CD4-positive, alpha-beta T cell treated with Interleukin-15 for 4 hours (primary cell): Measurements from ENCODE around the gene CLDN20.

Experiments used
- DNase-seq: peaks from one replicate; pipeline ENCODE4 v3.0.0-alpha.2; 2020; ENCODE audit warnings: low spot score

The CLDN20 gene

DNA sequence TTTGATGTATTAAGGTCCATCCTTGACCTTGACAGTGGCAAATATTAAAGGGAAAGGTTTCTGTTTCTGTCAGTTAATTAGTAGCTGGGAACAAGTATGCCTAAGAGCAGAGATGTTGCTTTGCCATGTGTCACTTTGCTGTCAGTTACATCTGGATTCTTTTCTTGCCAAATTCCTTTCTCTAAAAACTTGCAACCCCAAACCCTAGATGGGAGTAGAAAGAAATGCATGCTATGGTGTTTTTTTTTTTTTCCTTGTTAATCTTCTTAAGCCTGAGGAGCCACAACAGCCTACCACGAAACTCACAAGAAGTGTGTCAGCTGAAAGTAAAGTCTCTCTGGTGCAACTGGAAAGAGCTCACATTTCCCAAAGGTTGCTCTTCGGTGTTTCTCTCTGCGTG, 18.0 kb upstream of the CLDN20 start:
- DNase-seq, result no peak

- no peak for DNase-seq
Observed at GRCh38 chr6:155246825-155247224, 17.0 kb upstream of the CLDN20 start.

DNA sequence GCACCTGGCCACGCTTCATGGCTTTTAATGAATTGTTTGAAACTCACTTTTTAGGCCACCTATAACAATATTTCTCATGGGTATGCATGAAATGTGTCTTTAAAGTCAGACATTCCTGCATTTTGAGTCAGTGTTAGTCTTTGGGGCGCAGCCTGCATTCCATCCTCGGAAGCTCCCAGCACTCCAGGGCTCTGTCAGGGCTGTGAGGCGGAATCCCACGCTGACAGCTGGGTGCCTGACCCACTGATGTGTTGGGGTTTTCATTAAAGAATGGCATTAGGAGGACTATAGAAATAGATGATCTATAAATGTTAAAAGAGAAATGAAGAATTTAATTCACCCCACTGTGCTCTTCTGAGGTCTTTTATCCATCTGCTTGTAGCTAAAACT, 16.2 kb upstream of the CLDN20 start:
- no peak for DNase-seq

DNA sequence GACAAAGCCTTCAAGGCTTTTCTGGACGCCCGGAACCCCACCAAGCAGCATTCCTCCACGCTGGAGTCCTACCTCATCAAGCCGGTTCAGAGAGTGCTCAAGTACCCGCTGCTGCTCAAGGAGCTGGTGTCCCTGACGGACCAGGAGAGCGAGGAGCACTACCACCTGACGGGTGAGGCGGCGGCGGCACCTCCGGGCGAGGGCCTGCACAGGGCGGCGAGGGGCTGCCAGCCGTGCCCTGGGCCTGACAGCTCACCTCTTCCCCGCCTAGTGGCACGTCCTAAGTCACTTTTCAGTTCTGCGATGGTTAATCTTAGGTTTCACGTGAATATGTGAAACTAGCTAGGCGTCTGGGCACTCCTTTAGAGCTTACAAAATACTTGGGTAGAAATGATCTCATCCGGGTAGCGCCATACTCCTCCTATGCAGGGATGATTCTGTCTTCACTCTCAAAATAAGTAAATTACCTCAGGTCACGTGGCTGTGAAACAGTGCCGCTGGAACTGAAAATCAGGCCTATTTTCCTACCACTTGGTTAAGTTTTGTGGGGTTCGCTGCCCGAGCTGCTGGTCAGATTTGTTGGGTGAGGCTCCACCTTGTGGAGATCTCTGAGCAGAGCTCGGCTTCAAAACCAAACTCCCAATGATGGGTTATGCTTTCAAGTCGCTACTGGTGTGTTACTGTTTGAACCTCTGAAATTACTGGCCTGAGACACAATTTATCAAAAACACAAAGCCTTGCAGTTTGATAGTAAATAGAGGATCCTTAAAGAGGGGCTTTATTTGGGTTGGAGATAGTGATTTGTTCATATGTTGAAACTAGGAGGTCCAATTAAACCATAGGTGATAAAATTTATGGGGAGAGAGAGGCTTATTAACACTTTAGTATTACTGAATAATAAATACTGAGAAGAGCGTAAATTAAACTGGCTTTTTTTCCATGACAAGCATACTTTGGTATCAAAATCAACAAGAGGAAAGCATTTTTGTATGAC, 15.5 kb upstream of the CLDN20 start:
- peak; percentile 26 for DNase-seq

DNA sequence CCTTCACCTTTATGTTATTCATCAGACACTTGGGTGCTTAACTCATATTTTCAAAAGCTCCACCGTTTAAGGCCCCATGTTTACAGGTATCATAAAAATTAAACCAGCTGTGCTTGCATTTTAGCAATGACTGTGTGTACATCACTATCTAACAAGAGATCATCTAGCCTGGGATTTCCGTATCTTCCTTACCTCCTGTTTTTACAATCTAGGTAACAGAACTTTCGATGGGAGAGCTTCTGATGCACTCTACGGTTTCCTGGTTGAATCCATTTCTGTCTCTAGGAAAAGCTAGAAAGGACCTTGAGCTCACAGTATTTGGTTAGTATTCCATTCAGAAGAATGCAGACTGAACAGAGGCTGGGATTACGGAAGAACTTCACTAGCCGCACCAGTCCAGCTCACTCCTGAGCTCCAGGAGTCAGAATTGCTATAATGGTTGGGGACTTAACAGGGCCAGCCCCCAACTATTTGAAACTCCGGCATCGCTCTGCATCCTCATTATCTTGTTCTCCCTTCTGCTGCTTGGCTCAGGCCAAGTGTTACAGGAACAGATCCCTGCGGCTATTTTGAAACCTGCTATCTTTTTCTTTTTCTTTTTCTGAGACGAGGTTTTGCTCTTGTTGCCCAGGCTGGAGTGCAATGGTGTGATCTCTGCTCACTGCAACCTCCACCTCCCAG, 13.0 kb upstream of the CLDN20 start:
- DNase-seq, result no peak

DNA sequence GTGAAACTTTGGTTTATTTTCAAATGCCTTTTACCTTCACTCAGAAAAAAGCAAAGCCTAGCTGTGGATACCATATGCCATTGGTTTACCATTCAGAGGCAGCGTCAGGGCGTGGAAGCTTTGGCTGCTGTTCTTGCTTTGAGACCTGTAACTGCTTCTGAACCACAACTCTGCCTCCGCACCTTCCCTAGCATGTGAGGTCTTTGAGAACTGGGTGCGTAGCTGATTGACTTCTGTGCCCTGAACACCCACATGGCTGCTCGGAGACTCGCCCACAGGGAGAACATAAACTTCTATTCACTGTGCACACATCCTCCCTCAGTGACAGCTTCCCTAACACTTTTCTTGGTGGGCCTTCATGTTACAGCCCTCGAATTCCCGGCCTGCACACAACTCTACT, 11.2 kb upstream of the CLDN20 start:
- no peak for DNase-seq

DNA sequence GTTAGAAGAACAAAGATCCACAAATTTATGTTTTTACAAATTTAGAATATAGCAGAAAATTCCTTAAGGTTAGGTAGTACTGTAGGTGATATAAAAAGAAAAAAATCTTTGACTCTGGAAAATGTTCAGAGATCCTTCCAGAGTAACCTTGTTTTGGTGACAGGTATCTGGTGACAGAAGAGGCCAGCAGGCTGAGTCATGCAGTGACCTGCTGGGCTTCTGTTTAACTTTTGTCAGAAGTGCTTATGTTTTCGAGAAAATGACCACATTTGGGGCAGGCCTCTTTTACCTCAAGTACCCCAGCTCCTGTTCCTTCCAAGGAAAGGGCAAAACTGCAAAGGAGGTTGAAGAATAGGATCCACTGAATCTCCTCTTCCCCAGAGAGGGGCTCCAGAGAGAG, 10.5 kb upstream of the CLDN20 start:
- DNase-seq, result no peak

- no peak for DNase-seq
Observed at GRCh38 chr6:155254139-155254538, 9.7 kb upstream of the CLDN20 start.

DNA sequence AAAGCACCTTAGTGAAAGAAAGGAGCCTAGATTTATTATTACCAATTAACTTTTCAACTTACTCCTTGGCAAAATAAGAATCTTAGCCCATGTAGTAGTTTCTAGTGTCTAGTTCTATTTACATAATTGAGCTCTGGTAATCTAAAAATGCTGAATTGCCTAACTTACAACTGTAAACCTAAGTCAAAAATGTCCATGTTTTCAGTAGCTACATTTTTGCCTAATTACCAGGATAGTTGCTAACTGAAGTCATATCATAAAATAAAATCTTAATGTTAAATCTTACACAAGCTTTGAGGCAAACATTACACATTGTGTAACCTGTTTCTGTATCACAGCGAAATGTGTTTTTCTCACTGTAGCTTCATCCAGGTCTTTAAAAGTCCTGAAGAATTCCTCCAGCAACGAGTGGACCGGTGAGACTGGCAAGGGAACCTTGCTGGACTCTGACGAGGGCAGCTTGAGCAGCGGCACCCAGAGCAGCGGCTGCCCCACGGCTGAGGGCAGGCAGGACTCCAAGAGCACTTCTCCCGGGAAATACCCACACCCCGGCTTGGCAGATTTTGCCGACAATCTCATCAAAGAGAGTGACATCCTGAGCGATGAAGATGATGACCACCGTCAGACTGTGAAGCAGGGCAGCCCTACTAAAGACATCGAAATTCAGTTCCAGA, 7.6 kb upstream of the CLDN20 start:
- no peak for DNase-seq

- DNase-seq, result no peak
Observed at GRCh38 chr6:155257796-155258195, 6.0 kb upstream of the CLDN20 start.

- DNase-seq, result no peak
Observed at GRCh38 chr6:155259204-155259603, 4.6 kb upstream of the CLDN20 start.

DNA sequence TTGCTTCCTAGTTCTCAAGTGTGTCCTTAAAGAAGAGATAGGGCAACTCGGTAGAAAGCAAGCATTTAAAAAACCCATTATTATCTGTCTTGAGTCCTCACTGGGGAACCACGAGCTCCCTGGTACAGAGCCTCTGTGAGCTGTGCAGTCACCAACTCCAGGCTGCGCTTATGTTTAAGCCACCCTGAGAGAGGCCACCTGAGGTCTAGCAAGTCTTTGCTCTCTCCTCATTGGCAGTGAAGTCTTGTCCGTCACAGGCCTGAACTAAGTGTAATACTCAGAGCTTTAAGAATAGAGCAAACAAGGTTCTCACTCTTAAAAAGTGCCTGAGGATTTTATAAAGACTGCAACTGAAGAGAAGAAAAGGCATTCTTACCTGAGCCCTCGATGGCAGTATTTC, 3.9 kb upstream of the CLDN20 start:
- DNase-seq, result no peak

- DNase-seq, result no peak
Observed at GRCh38 chr6:155260686-155261085, 3.1 kb upstream of the CLDN20 start.

DNA sequence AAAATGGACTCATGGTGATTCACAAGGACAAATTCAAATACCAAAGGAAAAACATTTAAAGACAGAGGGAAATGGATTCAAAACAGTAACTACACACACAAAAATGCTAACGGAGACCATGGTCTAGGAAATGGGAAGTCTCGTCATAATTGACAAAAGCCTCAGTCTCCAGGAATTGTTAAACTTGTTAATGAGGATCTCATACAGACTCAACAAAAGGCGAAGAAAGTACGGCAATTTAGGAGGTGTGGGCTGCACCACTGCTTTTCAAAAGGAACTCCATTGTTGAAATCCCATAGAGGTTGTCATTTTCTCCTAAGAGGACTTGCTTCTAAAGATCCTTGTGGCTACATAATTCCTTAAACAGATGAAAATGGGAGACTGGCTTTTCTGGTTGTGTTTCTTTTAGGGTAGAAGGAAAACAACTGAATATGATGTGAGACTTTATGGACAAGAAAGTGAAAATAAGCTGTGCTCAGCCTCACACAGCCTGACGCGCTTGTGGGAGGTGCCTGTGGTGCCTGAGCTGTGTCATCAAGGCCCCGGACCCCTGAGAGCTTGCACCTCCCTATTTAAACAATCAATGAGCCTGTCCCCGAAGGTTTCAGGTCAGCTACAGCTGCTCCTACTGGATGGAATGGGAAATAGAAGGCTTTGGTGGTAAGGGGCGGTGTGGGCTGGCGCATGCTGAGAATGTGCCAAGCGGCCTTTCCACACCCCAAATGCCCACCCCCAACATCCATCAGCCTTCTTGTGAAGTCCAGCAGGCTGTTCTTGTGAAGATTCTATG, 2.5 kb upstream of the CLDN20 start:
- DNase-seq, result no peak

DNA sequence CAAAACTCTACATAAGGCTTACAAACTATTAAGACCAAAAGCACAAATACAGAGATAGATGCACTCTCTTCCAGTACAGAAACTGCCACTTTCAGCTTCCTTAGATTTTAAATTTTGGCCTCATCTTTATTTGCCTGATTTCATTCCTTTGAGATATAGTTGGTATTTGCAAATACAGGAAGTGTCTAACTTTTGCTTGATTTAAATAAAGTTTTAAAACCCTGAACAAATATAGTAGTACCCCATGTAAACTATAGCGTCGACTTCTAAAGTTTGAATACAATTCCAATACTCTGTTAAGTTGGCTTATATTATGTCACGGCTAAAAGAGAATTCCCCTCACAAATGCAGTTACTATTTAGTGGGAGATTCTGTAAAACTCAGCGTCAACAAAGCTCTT, 1.2 kb upstream of the CLDN20 start:
- DNase-seq, result no peak

DNA sequence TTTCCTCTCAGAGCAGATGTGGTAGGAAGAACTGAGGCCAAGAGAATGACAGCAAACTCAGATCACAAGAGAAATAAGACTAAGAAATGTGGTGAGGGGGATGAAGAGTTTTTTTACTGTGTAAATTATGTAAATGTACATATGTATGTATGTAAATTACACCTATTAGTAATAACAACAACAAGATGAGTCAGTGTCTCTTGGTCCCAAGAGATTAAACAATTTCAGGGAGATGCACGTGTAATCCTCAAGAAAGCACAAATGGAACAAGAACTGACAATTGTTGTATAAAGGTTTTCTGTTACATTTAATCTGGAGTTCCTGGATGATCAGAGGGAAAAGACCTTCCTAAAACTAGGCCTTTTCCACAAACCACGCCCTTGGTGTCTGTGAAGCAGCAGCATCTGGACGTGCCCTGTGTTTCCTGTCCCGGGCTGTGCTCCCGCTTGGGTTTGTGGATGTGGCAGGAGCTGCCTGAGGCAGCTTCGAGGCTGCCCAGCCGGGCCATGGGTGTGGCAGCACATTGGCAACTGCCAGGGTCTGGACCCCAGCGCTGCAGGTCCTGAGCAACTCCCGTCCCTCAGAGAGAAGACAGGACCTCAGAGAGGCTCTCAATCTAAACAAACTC, 994 bp downstream of the CLDN20 start:
- no peak for DNase-seq

- DNase-seq, result no peak
Observed at GRCh38 chr6:155265843-155266535, 2.2 kb downstream of the CLDN20 start.

DNA sequence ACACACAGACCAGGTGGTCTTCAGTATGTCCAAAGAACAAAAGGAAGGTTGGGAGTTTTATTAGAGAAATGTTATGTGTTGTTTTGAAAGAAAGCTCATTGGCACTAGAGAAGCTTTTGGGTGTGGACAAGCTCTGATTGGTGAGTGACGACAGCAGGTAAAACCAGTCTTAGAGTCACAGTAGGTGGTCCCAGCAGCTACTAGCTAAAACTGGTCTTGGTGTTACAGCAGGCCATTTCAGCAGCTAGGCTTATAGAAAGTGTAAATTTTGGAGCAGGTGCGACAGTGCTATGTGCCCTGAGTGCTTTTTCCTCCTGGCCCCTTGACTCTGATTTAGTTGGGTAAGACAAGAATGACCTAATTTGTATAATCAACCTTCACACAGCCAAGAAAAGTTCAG, 3.6 kb downstream of the CLDN20 start:
- DNase-seq, result no peak

DNA sequence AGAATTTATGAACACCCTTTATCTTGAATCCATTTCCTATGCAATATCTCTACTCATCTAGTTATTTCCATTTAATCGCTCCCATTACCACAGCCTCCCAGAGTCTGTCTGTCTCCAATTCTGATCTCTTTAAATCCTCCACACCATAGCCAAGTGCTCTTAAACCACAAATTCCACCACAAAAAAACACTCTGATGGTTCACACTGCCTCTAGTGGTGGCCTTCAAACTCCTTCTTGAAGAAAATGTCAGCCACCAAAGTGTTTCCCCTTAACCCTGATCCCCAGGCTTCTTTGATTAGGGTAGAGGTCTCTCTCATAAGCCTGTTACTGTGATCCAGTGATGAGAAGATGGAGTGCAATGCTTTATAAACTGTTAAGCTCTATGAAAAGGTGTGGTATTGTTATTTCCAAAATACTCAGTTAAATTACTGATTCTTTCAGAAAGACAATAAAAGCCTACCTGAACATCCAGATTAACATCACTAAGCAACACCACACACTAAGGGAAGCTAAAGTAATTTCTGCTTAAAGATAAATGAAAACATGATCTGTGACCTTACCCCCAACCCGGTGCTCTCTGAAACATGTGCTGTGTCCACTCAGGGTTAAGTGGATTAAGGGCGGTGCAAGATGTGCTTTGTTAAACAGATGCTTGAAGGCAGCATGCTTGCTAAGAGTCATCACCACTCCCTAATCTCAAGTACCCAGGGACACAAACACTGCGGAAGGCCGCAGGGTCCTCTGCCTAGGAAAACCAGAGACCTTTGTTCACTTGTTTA, 4.5 kb downstream of the CLDN20 start:
- peak; percentile 28 for DNase-seq

GRCh38 chr6:155269765-155270164, 6.0 kb downstream of the CLDN20 start:
- no peak for DNase-seq
